SK-N-MC (cell line): Measurements from ENCODE around the gene CENPQ.
"Not testable (repeated sequence)": the region's sequence is repeated elsewhere in the genome, so short reads cannot be mapped to it uniquely, and the experiment has no call there.

Experiments
- EZH2 ChIP-seq: fragments of 200-600 bp; sonication (generic); IDR thresholded peaks from one replicate; pipeline ENCODE4 v1.6.1; 2017; ENCODE audit warnings: antibody characterized with exemption
- FOXP2 ChIP-seq: optimal IDR thresholded peaks from 2 replicates; pipeline ENCODE3; 2011; ENCODE audit warnings: mild to moderate bottlenecking, moderate library complexity; ENCODE audit not compliant: insufficient read depth; ENCODE audit errors: extremely low read length, control extremely low read depth
- POLR2AphosphoS5 ChIP-seq: IDR thresholded peaks from 2 replicates; pipeline ENCODE4 v1.6.1; 2012; ENCODE audit warnings: mild to moderate bottlenecking, low read depth, low read length, borderline replicate concordance

DNA sequence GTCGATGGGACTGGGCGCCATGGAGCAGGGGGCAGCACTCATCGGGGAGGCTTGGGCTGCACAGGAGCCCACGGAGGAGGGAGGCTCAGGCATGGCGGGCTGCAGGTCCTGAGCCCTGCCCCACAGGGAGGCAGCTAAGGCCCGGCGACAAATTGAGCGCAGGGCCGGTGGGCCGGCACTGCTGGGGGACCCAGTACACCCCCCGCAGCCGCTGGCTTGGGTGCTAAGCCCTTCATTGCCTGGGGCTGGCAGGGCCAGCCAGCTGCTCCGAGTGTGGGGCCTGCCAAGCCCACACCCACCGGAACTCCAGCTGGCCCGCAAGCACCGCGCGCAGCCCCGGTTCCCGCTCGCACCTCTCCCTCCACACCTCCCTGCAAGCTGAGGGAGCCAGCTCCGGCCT, 18.7 kb downstream of the CENPQ start:
- not testable (repeated sequence) for TF ChIP-seq POLR2AphosphoS5, EZH2, FOXP2
